HG02981 (cell line): ENCODE data around the gene NAA38.
A peak's percentile ranks its signal among the peaks of the same experiment; 100 is the strongest.

Source experiments
- ATAC-seq: cut with Tn5 transposase; IDR thresholded peaks from one replicate; pipeline ENCODE4 v1.9.1; 2021; ENCODE audit warnings: mild to moderate bottlenecking, moderate library complexity; ENCODE audit not compliant: unreplicated experiment

NAA38 gene, protein sequence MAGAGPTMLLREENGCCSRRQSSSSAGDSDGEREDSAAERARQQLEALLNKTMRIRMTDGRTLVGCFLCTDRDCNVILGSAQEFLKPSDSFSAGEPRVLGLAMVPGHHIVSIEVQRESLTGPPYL

DNA sequence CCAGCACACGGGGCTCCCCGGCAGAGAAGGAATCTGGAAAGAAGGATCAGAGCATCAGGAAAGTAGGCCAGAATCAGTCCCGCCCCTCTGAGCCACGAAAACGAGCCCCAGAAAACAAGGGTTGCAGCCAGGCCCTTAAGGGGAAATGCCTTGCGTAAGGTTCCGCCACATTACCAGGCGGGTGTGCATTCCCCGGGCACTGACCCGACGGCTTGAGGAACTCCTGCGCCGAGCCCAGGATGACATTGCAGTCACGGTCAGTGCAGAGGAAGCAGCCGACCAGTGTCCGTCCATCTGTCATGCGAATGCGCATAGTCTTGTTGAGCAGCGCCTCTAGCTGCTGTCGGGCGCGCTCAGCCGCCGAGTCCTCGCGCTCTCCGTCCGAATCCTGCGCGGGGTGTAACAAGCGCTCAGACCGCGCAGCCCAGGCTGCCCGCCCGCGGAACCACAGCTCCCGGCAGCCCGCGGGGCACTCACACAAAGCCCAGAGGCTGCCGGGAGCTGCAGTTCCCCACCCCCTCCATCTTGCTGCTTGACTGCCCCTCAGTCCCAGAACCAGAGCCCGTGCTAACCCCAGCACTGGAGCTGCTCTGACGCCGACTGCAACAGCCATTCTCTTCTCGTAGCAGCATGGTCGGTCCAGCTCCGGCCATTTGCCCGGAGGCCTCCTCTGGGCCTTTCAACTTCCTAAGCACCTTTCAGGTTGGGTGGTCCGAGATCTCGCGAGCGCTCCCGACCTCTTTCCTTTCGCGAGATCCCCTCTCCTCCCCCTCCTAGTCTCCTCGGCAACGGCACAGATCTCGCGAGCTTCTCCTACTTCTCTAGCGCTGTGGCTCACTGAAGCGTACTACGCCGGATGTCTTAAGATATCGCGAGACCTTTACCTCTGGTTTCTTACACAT, at the start of gene NAA38:
Gene NAA38, minus strand, starts transcription at position 749 of the 902 bp plus-strand sequence. Its CDS starts 96 bp downstream, at position 653.
- ATAC-seq, result peak; percentile 75

DNA sequence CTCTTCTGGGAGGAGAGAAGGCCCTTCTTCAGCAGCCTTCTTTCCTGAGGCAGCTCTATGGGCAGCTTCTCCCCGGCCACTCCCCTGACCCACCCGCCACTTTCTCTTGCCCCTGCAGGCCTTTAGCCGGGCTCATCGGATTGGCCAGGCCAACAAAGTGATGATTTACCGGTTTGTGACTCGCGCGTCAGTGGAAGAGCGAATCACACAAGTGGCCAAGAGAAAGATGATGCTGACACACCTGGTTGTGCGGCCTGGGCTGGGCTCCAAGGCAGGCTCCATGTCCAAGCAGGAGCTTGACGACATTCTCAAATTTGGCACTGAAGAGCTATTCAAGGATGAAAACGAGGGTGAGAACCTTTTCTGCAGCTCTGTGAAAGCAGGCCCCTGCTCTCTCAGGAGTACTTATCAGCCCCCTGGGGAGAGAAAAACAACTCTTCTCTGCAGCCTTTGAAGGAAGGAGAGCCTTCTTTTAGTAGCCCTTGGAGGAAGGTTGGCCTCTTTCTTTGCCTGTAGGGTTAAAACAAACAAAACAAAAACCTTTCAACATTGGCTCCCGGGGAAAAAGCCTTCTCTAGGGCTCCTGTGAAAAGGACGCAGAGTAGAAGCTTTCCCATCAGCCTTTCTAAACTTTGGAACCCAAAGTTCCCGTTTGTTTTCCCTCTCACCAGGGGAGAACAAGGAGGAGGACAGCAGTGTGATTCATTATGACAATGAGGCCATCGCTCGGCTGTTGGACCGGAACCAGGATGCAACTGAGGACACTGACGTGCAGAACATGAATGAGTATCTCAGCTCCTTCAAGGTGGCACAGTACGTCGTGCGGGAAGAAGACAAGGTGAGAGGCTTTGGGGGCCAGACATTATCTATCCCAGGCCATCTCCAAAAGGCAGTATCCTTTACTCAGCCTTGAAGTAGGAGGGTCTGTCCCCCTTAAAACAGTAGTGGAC, 46.1 kb upstream of the NAA38 start:
- ATAC-seq, result no peak

DNA sequence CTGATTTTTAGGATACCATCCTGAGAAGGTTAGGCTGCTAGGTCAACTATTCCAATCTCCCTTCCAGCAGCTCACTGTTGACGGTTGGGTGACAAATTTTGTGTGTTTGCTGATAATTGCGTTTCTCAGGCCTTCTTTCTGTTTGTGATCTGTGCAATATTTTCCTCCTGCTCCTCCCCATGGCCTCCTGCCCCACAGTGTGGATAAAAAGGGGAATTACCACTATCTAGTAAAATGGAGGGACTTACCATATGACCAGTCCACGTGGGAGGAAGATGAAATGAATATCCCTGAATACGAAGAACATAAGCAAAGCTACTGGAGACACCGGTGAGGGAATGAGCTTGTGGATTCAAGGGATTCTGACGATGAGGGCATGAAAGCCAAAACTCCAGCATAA, 40.4 kb upstream of the NAA38 start:
- no peak for ATAC-seq

DNA sequence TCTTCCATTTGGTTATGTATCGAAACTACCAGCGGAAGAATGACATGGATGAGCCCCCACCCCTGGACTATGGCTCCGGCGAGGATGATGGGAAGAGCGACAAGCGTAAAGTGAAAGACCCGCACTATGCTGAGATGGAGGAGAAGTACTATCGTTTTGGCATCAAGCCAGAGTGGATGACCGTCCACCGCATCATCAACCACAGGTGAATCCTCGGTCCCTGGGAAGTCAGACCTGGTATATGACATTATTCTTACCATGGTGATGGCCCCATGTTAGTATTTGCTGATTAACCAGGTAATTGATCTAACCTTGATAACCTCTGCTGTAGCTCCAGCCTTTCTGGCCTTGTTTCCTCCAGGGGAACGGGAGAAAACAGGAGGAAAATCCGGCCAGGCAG, 39.7 kb upstream of the NAA38 start:
- no peak for ATAC-seq

DNA sequence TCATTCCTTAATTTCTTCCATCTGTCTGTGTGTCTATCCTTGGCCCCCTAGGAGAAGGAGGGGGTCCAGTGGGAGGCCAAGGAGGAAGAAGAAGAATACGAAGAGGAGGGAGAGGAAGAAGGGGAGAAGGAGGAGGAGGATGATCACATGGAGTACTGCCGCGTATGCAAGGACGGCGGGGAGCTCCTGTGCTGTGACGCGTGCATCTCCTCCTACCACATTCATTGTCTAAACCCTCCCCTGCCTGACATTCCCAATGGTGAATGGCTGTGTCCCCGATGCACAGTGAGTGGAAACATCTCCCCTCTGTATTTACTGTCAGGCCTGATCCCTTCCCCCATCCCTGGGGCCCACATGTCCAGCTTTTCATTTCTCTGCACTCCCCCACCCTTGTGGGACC, 37.5 kb upstream of the NAA38 start:
- no peak for ATAC-seq

DNA sequence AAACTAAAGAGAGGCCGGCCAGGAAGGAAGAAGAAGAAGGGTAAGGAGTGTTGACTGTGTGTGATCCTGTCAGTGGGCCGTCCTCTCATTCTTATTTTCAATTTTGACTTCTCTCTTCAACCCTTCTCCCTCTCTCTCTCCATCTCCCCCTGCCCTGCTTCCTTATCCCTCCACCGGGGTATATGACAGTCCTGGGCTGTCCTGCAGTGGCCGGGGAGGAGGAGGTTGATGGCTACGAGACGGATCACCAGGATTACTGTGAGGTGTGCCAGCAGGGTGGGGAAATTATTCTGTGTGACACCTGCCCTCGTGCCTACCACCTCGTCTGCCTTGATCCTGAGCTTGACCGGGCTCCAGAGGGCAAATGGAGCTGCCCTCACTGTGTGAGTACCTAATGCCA, 36.9 kb upstream of the NAA38 start:
- ATAC-seq, result no peak

DNA sequence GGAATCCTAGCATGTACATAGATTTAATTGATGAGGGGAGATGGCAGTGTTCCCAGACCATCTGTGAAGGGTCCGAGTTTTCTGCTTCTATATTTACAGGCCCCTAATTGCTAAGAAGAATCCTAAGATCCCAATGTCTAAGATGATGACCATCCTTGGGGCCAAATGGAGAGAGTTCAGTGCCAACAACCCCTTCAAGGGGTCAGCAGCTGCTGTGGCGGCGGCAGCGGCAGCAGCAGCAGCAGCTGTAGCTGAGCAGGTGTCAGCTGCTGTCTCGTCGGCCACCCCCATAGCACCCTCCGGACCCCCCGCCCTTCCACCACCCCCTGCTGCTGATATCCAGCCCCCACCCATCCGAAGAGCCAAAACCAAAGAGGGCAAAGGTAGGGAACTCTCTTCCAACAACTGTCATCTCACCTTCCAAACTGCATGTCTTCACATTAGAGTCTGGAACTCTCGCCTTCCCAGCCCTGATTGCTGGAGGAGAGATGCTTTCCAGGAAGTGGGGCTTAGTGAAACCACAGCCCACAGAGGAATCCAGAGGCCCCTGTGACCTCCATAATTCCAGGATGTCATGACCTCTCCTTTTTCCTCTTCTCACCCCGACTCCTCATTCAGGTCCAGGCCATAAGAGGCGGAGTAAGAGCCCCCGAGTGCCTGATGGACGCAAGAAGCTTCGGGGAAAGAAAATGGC, 36.0 kb upstream of the NAA38 start:
- no peak for ATAC-seq

DNA sequence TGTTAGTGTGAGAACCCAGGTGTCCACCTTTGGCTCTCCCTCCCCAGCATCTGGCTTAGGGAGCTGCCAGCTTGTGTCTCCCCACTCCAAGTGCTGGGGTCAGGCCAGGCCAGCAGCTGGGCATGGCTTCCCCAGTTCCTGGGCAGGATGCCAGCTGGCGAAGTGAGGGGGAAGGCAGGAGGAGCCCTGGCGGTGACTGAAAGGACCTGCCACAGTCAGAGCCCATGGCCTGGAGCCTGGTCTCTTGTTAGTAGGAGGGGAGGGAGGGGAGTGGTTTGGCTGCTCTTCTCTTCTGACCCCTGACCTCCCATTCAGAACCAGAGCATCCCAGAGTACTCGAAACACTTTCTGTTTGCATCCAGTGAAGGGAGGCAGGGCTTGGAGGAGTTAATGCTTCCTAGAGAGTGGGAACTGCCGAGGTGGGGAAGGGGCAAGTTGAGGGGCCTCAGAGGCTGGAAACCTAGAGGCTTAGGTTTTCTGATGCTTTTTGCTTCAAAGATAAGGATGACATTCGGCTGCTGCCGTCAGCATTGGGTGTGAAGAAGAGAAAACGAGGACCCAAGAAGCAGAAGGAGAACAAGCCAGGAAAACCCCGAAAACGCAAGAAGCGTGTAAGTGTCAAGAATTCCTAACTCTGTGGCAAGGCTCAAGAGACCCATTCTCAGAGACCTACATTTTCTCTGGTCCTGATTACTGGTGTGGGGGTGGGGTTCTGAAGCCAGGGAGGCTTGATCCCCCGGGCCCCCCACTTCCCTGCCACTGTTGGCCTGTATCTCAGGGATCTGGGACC, 32.0 kb upstream of the NAA38 start:
- ATAC-seq, result no peak

DNA sequence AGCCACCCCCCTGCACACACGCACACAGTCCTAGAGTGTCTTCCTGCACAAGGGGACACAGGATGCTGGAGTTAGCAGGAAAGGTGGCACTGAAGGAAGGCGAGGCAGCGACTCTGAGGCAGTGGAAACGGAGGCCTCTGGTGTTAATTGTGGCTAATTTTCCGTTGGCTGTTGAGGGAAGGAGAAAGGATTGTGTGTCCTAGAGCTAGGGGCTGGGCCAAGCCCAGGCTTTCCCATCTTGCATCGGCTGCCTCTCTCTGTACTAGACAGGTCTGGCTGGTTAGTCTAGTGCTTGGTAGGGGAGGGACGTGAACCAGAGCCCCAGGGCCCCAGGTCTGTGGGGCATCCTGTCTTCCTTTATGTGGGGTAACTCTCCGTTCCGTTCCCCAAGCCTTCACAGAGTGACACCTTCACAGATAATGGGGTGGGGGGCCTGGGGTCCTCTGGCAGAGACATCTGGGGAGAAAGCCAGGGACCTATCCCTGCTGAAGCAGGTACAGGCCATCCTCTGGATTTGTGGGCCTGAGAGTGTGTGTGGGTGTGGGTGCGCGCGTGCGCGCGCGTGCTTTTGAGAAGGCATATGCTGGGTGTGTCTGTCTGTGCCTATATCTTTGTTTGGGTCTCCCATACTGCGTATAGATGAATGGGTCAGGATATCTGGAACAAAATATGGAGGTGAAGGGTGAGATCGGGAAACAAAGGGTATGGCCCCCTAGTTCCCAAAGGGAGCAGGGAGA, 31.0 kb upstream of the NAA38 start, which contains the start of gene CHD3:
Gene CHD3, plus strand, starts transcription at position 606 of the 737 bp plus-strand sequence. CDS start 212 bp downstream, outside the sequence.
- ATAC-seq, result no peak

DNA sequence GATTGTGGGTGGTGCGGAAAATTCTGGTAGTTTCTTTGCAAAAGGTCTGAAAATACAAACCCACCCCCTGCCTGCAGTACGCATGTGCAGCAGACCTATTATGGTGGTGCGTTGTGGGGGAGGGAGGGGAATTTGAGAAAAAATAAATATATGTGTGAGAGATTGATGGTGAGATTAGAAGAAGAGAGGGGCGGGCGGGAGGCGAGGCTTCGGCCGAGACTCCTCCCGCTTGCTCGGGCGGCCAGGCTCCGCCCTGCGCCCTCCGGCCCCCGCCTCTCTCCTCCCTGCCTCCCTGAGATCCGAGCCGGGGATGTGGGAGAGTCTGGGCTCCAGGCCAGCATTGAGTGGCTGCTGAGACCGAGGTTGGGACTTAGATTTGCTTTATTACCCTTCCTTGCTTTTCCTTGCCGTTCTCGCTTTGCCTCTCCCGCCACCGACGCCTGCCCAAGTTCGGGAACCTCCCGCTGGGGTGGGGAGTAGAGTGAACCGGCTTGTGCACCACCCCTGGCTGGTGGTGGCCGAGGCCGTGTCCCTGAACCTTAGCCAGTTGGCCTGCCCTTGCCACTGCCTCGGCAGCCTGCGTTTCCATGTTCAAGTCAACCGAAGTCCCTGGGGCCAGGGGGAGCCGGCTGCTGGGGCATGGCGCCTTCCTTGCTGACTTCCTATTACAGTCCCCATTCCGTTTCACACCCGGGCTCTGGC, 30.3 kb upstream of the NAA38 start:
- ATAC-seq, result peak; percentile 53

DNA sequence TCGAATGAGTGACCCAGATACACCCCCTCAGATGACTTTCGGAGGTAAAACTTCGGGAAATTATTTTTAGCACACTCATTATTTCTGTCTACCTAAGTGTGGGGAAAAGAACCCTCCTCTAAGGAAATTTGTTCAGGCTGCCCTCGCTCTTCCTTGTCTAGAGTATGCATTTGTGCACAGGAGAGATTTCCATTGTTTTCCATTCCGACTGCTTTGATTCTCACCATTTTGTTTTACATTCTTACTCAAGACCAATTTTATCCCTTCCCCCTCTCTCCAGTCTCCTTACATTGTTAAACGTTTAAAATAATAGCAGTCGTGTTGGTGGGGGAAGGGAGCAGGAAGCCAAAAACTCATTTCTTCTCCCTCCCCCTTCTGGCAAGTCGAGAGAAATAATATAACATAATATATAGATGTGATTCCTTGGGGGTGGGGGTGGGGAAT, 29.7 kb upstream of the NAA38 start:
- ATAC-seq, result no peak

DNA sequence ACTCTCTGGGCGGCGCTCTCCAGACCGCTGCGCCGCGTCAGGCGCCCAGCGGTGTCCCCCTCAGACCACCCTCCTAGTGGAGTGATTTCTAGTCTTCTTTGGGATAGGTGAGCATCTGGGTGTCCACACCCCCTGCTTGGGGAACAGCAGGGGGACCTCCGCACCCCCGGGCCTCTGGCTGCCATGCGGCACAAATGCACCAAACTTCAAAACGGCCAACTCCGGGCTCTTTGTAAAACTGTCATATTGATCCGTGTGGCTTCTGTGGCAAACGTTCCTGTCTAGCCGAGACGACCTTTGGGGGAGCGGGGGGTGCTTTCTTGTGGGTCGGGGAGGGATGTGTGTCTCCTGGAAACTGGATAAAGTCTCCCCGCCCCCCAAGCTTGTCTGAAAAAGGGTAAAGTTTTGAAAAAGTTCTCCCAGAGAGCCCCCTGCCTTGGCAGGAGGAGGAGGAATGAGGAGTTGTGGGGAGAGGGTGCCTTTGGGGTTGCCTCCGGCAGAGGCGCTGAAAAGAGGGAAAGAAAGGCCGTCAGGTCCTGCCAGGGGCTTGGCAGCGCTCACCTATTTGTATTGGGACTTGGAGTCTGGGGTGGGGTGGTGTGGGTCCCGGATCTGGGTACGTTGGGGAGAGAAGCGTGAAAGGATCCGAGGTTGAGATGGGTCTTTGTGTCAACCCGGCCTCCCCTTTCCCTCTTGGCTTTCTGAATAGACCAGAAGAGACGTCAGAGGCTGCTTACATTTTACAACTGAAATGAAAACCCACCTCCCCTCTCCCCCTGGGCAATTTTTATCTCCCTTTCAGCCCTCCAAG, 29.1 kb upstream of the NAA38 start:
- ATAC-seq, result no peak

DNA sequence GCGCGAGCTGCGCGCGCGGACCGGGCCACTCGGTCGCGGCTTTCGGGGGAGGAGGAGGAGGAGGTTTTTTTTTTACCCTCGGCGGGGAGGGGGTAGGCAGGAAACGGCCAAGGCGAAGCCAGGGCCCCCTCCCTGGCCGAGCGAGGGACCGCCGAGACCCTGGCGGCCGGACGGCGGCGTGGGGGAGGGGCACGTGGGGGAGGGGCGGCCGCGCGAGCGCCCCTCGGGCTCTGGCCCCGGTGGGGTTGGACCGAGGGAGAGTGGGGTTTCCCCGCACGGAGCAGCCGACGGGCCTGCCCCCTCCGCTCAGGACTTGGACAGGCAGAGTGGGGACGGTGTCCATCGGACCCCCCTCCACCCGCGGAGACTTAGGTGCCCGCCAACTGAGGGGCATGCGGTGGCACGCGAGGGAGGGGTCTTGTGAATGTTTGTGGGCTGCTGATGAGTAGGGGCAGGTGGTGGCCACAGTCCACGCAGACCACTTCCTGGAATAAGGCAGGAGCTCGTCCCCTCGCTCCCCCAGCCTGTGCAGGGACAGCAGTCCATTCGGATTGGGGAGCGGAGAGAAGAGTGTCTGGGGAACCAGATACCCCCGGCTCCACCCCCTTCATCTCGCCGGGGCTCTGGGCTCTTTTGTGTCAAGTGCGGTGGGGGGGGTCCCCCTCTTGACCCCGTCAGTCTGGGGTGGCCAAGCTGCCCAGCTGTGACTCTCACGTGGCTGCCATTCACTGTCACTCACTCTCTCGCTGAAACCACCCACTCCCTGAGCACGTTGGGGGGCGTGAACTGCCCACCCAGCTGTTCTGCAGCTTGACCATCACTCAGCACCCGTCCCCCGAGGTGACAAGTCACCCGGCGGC, 28.2 kb upstream of the NAA38 start:
- no peak for ATAC-seq

DNA sequence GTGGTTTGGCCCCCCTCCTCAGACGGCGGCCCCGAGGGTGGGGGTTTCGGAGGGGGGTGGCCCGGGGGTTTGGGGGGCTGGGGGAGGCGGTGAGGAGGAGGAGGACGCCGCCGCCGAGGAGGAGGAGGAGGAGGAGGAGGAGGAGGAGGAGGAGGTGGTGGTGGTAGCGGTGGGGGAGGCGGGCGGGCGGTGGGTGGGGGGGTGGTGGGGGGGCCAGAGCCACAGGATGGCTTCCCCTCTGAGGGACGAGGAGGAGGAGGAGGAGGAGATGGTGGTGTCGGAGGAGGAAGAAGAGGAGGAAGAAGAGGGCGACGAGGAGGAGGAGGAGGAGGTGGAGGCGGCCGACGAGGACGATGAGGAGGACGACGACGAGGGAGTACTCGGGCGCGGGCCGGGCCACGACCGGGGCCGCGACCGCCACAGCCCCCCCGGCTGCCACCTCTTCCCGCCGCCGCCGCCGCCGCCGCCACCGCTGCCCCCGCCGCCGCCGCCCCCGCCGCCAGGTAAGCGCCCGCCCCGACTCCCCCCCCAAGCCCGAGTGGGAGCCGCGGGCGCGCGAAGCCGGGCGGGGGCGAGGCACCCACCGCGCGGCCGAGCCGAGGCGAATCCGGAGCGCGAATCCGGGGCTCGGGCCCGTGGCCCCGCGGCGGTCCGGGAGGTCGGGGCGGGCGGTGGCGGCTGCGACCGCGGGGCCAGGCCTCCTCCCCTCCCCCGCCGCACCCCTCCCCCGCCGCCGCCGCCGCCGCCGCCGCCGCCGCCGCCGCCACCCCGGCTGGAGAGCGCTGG, 27.4 kb upstream of the NAA38 start:
- no peak for ATAC-seq

DNA sequence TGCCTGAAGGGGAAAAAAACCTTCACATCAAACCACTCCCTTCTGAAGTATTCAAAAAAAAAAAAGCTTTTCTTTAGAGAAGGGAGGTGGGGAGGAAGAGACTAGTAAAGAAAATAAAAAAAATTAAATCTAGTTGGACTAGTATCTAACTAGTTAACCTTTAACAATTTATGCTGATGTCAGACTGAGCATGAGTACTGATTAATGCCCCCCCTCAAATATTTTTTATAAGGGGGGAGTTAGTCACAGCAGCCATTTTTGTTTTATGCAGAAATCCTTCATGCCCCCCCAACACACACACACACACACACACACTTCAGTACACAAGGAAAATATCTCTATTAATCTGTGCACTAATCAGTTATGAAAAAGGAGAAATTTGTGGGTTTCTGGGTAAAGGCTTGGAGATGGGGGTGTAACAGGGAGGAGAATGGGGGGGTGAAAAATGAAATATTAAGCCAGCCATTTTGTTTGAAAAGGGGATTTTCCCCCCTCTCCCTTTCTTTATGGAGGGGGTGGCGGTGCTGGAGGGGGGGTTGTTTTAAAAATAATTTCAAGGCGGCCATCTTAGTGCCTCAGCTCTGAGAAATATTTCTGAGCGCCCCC, 26.5 kb upstream of the NAA38 start:
- no peak for ATAC-seq

DNA sequence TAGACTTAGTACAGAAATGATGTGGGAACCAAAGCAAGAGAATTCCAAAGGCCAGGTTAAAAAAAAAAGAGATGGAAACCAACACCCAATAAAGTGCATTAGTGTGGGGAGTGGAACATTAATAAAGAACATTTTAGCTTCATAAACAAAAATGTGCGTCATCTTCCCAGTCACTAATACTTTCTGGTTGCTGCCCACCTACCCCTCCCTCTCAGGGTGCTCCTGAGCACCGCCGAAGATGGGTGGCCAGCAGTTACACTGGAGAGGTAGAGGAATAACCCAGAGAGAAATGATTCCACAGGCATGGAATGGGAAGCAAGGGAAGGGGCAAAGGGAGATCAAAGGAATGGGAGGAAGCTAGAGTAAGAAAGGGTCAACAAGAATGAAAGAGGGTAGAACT, 25.3 kb upstream of the NAA38 start:
- no peak for ATAC-seq
